DMS153 (cell line): ENCODE measurements around the gene STYK1.
"Not testable (repeated sequence)": the region's sequence is repeated elsewhere in the genome, so short reads cannot be mapped to it uniquely, and the experiment has no call there.

Experiments used
- DNase-seq: peaks from one replicate; lab custom pipeline; 2025; lab: John Stamatoyannopoulos, UW

Gene STYK1

DNA sequence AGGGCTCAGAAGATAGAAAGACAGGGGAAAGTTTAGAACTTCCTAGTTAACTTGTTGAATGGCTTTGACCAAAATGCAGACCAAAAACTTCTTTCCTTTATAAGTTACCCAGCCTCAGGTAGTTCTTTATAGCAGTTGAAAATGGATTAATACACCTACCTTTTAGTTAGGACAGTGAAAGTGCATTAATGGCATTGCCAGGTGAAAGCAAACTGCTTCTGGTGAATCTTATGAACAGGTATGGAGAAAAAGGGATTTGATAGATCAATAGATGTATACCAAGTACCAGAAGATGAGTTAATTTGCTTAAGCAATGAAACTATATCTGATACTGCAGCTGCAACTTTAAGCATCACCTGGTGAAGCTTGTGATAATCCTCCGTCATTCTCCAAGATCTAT, 14.2 kb upstream of the STYK1 start:
- no peak for DNase-seq

GRCh38 chr12:10672231-10672868, 1.5 kb downstream of the STYK1 start:
- DNase-seq: no peak

DNA sequence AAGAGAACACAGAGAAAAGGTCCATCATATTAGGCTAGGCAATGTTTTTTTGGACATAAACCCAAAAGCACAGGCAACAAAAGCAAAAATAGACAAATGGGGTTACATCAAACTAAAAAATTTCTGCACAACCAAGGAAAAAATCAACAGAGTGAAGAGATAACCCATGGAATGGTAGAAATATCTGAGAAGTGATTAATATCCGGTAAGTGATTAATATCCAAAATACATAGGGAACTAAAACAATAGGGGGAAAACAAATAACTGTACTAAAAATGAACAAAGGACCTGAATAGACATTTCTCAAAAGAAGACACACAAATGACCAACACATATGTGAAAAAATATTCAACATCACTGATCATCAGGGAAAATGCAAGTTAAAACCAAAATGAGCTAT, 4.3 kb downstream of the STYK1 start:
- no peak for DNase-seq

DNA sequence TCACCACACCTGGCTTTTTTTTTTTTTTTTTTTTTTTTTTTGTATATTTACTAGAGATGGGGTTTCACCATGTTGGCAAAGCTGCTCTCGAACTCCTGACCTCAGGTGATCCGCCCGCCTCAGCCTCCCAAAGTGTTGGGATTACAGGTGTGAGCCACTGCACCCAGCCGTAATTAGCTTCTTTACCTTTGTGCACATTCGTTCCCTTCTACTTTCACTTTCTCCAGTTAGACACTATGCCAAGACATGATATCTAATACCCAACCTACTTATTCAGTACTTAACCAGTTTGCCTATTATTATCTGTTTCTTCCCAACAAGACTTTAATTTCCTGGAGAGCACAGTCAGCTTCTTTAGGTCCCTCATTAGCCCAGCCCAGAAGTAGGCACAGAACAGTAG, 5.3 kb downstream of the STYK1 start:
- no peak for DNase-seq

GRCh38 chr12:10667581-10667980, 6.3 kb downstream of the STYK1 start:
- no peak for DNase-seq

GRCh38 chr12:10664499-10664898, 9.4 kb downstream of the STYK1 start:
- no peak for DNase-seq

- DNase-seq: no peak
Observed at GRCh38 chr12:10663869-10664268, 10.0 kb downstream of the STYK1 start.

DNA sequence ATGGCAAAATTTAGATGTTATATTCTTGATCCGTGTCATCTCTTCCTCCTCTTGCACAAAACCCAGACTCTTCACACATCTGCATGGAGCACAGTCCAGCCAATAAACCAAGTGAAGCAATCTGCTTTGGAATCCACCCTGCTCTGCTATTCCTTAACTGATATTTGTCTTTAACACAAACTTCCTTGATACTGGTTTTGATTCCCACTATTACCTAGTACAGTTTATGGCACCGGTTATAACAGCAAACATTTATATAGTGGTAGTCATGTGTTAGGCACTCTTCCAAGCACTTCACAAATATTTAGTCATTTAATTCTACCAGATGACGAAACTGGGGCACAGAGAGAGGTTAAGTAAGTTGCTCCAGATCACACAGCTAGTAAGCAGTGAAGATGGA, 12.5 kb downstream of the STYK1 start:
- DNase-seq: no peak

GRCh38 chr12:10654003-10654402, 19.8 kb downstream of the STYK1 start:
- no peak for DNase-seq

GRCh38 chr12:10652192-10652591, 21.7 kb downstream of the STYK1 start:
- no peak for DNase-seq

DNA sequence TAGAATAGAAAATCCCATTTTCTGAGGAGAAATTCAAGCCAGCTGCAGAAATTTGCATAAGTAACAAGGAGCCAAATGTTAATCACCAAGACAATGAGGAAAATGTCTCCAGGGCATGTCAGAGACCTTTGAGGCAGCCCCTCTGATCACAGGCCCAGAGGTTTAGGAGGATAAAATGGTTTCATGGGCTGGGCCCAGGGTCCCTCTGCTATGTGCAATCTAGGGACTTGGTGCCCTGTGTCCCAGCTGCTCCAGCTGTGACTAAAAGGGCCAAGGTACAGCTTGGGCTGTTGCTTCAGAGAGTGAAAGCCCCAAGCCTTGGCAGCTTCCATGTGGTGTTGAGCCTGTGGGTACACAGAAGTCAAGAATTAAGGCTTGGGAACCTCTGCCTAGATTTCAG, 27.3 kb downstream of the STYK1 start:
- not testable (repeated sequence) for DNase-seq

- DNase-seq: no peak
Observed at GRCh38 chr12:10645910-10646309, 27.9 kb downstream of the STYK1 start.

- DNase-seq: no peak
Observed at GRCh38 chr12:10641735-10642500, 31.9 kb downstream of the STYK1 start.

DNA sequence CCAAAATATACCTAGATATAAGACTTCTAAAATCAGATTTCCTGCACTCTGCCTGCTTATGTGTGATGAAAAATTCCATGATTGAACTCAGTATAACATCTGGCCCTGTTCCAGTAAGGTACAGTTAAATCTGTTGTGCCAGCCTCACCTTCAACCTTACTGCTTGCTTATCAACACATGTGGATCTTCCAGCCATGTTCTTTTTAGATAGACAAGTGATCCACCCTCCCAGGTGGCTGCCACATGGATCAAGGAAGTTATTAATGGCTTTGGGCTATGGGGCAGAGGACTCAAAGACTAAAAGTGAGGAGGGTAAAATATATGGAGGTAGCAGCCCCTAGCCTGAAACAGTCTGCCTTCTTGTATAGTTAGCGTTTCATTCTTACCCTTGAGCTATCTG, 35.1 kb downstream of the STYK1 start:
- DNase-seq: no peak

DNA sequence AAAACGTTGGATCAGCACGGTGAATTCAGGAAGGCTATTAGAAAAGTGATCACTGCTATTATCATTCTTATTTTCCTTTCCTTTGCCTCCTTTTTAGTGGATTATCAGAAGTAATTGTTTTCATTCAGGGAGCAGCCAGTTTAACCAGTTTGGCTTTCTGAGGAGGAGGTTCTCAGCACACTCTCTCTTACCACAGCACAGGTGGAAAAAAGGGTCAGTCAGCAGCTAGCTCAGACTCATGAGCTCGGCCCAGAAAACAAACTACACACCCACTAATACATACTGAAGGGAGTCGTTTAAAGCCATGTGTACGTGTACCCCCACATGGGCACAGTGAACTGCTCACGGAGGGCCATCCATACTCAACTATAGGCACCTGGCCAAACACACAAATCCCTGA, 37.2 kb downstream of the STYK1 start:
- peak; percentile 3 for DNase-seq

DNA sequence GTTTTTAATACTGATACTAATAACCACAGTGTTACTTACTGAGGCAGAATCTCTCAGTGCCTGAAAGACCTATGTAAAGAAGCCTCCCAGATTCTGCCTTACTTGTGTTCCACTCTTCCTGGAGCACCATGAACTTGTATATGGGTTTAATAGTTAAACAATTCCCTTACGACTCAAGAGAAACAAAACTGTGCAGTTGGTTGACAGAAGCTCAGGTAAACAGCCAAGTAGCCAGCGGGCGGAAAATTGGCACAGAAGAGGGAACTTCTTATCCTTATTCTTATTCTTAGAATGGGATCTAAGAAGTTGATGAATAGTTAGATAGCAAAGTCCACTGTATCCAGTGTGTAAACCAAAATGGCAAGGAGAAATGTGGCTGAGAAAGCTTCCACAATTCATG, 37.7 kb downstream of the STYK1 start:
- no peak for DNase-seq

GRCh38 chr12:10635306-10635705, 38.5 kb downstream of the STYK1 start:
- DNase-seq: no peak

DNA sequence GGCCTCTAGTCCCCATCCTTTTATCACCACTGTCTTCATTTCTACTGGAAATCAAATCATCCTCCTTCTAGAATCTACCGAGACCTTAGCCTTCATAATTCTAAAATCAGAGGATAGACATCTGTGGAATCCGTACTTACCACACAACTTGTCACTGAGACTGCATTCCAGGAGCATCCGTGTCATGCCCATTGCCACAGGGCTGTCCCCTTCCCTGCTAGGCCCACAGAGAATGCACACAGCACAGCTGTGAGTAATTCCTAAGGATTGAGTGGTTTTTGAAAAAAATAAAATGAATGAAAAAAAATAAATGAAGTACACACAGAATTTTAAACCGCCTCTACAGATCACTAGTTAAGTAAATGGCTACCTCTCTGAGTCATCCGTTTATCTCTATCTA, 39.4 kb downstream of the STYK1 start:
- no peak for DNase-seq

DNA sequence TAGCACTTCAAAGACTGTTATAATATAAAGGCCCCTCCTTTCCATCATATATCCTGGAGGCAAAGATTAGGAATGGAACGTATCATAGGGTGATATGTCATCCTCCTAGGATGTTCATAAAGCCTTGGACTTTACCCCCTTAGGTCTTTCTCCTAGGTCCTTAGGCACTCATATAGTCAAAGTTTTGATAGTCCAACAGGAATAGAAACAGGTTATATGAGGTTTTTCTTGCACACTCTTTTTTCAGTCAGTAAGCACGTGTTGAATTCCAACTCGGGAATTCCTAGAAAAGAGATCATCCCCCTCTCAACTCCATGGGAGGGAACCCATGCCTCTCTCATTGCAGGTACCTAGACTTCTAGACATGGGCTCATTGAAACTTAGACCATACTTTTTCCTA, 40.3 kb downstream of the STYK1 start:
- DNase-seq: no peak

GRCh38 chr12:10632226-10632625, 41.6 kb downstream of the STYK1 start:
- no peak for DNase-seq

DNA sequence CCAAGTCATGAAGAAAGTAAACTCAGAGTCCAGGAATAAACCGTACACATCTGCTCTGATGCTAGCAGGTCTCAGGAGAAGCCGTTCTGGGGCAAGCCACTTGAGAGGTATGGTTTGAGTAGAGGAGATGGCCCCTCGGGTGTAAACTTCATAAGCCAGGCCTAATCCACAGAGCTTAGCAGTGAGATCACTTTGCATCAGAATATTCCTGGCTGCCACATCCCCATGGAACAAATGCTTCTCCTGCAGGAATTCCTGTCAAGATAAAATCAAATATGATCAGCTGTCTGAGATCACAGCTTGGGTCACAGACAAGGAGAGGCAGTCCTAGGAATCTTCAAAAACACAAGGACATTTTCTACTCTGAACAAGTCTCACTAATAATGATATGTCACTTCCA, 49.2 kb downstream of the STYK1 start:
- DNase-seq: no peak

GRCh38 chr12:10623131-10623530, 50.7 kb downstream of the STYK1 start:
- no peak for DNase-seq

DNA sequence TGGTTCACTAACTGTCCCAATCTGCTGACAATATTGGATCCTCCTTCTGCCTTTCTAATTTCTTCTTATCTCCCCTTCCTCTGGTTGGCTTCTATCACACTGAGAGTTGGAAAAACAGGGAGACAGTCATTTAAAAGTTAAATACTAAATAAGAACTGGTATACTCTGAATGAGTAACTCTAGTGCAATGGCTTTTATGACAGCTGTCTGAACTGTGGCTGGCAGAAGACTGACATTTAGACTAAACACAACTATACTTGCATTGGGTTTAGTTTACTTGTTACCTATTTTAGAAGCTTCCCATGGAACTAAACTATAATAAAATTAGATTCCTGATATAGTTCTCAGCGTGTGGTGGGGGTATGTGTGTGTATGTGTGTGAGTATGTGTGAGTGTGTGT, 52.6 kb downstream of the STYK1 start:
- DNase-seq: no peak
